Stimulated activated CD8-positive, alpha-beta memory T cell treated with anti-CD3 and anti-CD28 coated beads, Interleukin-7, amount 100 ng/mL, for 24 hours (primary cell): ENCODE measurements around the gene INKA2.
"Not testable (repeated sequence)": the region's sequence is repeated elsewhere in the genome, so short reads cannot be mapped to it uniquely, and the experiment has no call there.

Experiments
- DNase-seq: peaks from one replicate; pipeline ENCODE4 v3.0.0-alpha.2; 2020; ENCODE audit warnings: low read depth

INKA2 gene

DNA sequence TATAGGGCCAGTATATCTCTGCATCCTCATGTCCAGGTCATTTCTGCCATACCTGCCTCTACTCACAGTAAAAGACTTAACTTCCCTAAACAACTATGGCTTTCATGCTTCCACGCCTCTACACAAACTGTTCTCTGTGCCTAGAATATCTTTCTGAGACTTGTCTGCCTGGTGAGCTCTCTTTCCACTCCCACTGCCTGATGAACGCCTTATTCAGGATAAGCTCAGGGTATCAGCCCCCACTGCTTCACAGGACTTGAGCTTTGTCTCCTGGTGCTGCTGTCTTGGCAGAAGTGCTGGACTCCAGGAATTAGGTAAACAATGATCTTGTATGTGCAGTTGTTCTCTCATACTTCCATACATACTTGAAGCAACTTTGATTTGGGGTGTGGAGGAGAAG is 11.7 kb upstream of the INKA2 start:
- DNase-seq, result no peak

DNA sequence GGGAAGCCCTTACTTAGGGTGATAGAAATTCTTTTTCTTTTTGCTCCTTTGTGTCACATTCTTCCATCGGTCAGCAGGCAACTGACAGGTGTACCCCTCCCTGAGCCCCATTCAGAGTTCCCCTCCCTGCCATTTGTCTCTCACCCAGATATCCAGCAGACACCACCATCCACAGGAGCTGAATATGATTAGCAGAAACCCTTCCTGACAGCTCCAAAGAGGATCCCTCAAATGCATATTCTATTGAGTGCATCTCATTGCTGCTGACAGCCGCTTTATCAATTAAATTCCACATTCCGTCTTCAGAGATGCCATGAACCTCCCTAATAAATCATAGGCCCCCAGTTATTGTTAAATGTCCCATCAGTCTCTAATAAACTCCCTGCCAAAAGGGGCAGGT is 10.4 kb upstream of the INKA2 start:
- DNase-seq, result no peak

DNA sequence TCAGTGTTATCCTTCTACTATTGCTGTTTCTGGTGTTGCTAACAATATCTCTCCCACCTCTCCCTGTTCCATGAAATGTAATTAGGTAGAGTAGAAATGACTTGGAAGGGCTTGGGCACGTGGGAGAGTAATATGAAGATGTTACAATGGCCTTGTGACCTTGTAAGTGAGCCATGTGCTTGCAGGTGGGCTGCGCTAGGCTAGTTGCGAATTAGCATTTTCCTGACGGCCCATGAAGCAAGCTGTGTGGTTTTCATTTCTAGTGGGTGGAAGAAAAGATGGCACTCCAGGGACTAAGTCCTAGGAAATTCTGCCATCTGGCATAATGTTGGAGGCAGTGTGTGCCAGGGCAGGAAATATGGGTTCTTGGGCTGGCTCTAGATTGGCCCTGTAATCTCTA is 8.8 kb upstream of the INKA2 start:
- DNase-seq, result no peak

DNA sequence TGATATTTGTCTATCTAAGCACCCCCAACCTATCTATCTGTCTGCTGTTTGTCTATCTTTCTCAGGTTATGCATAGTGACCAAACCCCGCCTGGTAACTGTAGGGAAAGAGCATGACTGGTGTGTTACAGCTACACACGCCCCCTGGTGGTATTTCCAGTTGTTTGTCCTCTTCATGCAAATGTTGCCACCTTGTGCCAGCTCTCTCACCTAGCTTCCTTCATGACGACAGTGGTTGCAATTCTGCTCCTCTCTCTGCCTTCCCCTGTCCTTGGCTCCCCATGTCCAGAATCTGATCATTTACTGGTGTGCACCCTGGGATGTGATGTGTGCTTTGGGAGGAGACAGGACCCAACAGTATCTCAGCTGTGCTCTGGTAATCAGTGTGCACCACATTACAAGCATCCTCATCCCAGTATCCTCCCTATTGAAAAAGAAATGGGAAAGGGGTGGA is 8.1 kb upstream of the INKA2 start:
- no peak for DNase-seq

DNA sequence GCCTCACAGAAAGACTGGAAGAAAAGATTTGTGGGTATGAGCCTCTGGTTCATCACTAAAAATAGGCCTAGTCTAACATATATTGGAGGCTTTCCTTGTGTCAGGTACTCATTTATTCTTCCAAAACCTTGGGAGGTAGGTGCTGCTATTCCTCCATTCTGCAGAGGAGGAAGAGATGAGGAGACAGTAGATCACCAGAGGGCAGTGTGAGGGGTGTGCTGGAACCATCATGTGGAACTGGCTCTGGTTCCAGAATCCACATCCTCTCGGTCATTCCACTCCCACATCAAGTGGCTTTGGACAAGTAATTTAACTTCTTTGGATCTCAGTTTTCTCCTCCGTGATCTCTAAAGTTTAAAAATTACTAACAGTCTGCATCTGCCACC is 7.4 kb upstream of the INKA2 start:
- DNase-seq, result no peak

DNA sequence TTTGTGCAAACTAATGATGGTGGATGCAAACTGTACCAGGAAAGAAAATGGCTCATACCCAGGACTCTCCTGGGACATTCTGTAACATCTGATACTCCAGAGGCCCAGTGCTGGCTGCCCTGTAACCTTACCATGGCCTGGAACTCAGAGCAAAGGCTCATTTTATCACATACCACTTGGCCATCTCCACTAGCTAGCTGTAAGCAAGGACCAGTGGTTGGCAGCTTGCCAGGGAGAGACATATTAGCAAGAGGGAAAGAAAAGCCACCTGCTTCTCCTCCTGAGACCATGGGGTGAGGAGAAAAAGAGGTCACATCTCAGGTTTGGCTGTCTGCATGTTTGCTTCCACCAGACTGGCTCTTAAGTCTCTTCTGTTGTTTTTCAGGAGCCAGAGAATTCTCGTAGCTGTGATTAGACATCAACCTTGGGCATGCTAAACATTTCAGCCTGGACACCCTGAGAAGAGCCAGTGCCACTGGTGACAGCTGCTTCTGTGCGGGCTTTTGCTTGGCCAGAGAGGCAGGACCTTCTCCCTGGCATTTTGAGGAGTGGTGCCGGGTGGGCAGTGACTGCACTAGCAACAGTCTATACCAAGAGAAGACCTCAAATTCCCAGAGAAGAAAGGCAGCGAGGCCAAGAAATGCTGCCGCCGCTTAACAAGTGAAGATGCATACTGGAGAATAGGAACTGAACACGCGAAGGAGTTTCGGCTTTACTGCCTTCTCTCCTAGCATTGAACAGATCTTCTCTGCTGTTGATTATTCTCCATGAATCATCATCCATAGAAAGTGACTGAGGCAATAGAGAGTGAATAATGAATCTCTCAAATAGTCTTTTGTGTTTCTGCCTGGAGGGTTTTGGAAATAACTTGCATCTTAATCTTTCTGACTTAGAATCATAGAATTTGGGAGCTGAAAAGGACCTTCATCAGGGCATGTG is 6.7 kb upstream of the INKA2 start:
- no peak for DNase-seq

DNA sequence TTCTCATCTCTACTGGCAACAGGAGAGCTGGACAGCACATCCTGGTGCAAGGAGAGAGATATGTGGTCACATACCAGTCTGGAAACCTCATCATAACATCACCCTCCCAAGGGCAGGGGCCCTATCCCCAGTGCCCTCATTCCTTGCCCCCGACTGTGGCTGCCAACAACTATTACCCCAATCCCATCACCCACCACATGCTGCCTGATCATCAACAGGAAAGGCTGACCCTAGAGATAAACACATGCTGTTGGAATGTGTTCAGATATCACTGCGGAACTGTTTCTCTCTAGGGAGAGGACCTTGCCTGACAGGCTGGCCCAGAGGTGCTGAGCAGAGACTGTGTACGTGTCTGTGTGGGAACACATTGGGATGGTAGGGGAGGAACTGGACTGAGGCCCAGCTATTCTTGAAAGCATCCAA is 4.5 kb upstream of the INKA2 start:
- DNase-seq, result no peak

DNA sequence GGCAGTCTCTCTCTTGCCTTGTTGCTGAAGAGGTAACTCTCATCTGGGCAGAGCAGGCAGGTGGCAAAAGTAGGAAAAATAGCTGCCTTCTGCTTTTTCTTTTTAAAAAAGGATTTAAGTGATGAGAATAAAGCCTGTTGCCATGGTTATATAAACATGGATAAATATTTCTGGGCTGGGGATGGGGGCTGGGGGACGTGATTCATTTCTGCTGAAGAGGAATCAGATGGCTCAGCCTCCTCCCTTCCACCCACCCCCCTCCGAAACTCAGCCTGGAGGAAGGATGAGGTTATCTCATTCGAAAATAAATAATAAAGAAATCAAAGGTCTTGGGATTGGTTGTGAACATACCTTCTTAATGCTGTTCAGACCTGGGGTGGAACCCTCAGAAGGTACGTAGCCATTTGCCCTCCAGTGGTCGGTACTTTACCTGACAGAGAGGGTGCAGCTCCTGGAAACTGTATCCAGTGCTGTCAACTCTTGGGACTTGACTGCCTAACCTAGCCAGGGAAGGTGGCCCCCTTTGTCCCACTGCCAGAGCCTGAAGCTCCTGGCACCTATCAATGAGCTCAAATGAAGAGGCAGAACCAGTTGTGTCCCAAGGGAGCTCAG is 3.8 kb upstream of the INKA2 start:
- no peak for DNase-seq

DNA sequence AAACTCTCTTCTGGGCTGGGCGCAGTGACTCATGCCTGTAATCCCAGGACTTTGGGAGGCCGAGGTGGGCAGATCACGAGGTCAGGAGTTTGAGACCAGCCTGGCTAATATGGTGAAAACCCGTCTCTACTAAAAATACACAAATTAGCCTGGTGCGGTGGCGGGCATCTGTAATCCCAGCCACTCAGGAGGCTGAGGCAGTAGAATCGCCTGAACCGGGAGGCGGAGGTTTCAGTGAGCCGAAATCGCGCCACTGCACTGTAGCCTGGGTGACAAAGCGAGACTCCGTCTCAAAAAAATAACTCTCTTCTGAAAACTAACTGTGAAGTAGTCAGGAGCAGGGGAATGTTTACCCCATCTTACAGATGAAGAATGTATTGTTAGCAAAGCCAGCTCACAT is 3.1 kb upstream of the INKA2 start:
- not testable (repeated sequence) for DNase-seq

DNA sequence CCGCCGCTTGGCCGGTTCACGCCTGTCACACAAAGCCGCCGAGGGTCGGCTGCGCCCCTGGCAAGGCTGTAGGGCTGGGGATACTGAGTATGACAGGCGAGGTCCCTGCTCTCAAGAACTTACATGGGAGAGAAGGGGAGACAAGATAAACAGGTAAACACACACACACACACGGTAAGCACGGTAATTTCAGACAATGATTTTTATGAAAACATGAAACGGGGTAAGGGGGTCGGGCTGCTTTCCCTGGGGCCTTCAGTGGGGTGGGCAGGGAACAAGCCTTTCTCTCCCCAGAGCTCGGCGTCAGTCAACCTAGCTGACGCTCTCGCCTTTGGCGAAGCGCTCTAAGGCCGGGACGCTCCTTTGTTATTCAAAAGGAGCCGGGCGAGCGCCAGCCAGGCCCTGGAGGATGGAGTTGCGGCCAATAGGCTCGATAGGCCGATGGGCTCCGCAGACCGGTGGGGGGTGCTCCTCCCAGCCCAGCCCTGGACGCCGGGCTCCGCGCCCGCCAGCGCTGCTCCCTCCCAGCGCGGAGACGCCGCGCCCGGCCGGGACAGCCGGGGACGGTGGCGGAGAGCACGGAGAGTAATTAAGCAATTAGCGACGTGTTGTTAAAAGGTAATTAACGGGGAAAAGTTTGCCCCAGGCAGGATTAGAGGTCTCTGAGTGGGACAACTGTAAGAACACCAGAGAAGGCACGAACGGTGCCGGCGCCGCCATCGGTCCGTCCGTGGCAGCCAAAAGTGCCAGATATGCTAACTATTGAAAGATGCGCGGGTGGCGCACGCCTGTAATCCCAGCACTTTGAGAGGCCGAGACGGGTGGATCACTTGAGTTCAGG is 950 bp upstream of the INKA2 start:
- DNase-seq, result no peak

DNA sequence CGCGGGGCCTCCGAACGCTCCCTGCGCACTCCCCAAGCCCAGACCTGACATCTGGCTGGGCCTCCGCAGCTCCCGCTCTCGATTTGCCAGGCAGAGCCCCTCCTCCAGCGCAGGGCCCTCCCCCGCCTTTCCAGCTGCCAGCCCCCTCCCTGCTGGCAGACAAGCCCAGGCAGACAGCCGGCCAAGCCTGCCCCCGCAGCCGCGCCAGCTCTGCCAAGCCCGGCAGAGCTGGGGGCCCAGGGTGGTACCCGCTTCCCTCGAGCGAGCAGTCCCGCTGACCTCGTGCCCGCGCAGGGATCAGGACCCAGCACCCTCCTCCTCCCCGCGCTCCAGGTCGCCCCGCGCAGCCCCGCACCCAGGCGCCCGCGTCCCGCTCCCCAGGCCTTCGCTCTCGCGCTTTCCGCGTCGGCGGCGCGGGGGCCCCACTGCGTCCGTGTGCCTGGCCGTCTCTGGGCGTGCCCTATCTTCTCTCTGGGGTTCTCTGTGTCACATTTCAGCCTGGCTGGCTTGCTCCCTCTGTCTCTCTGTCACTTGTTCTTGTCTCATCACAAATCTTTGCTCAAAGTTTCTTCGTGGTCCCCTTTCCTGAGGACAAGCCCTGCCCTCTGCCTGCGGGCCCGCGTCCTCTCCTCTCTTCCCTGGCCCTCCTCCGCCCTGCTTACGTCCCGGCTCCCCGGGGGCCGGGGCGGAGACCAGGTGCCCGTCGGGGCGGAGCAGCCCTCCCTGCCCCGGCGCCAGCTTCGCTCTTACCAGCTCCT is 580 bp downstream of the INKA2 start:
- DNase-seq, result no peak

DNA sequence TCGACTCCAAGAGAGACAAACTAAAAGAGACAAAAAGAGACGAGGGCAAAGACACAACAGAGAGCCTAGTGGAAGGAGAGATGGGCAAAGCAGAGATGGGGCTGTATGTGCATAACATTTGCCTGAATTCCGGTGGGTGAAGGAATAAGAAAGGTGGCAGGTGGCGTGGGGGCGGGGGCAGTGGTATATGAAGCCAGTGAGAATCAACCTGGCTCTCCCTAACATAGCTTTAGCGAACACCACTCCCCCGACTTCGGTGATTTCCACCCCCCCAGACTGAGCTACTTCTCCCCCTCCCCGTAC is 1.1 kb downstream of the INKA2 start:
- DNase-seq, result no peak

DNA sequence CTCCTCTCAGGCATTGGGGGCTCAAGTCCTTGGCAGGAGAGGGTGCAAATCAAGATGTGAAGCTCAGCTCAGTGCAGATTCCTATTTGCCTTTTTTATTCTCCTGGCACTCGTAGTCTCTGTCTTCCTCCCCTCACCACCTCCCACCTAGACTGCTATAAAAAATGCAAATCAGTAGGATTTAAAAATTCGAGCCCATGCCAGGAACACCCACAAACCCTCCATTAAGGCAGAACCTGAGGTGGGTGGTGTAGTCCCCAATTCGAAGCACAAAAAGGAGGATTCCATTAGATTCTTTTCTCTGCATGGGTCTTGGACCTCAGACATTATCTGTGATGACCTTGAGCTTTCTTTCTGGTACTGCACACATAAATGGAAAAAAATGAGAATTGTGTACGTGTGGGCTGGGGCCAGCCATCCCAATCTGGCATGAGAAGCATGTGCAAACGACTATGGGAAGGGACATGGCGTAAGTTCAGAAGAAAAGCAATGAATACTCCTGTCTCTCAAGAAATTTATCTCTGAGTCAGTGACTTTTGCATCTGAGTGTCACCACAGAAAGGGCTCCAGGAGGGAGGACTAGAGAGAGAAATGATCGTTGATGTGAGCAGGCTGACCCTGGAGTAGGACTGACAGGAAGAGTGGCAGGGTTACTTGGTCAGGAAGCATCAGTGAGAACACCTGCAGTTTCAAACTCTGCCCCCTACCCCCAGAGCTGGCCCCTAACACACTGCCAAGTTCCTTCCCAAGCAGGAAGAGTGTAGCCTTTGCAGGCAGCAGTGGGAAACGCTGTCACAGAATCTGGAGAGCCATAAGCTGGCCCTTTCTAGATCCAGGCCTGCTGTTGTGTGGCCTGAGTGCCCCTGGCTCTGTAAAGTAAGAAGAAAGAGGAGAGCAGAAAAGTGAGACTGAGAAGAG is 1.7 kb downstream of the INKA2 start:
- DNase-seq, result no peak

DNA sequence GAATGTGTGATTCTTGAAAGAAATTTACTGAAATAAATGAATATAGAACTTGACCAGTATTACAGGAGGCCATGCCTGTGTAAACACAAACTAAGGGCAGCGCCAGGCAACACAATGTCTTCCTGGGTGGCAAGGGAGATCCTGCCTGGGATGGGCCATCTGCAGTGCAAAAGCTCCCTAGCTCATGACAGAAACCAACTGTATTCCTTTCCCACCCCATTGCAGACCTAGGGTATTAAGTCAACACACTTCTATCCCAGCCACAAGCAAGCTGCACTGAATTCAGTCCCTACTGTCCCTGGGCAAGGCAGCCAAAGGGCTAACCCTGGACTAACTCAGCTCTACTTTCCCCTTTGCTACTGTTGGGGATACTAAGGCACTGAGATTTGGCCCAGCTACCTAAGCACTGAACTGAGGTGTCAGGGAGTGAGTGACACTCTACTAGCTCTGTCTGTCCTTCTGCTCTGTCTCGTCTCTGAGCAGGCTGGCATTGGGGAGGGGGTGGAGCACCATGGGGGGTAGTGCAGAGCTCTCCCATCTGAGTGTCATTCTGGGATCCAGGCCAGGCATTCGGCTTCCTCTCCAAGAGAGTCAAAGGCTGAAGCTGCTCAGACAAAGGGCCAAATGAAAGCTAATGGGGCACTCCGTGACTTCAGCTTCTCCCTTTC is 2.5 kb downstream of the INKA2 start:
- no peak for DNase-seq

DNA sequence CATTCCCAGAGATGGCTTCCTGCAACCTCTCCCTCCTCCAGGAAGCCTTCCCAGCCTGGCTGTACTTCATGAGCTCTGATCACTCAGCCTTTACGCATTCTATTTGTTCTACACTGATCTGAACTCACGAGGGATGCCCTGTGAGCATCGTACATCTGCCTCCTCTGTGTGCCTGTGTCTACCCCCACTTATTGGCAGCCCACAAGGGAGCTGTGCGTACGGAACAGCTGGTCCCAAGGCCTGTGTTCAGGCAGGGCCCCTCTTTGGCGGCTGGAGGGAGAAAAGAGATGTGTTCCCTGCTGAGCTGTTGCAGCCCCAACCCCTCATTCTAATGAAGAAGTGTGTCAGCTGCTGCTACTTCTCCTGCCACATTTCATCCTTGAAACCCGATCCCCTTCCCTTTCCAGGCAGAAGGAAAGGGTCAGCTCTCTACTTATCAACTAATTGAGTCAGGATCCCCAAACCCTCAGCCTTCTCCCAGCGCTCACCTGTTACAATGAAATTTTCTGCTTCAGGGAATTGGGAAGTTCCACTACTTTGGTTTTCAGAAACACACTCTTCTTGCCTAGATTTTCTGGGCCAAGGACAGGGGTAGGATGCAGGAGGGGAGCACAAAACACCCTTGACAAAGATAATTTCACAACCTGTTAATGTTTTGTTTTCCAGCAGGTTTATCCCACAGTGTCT is 3.2 kb downstream of the INKA2 start:
- DNase-seq, result no peak

DNA sequence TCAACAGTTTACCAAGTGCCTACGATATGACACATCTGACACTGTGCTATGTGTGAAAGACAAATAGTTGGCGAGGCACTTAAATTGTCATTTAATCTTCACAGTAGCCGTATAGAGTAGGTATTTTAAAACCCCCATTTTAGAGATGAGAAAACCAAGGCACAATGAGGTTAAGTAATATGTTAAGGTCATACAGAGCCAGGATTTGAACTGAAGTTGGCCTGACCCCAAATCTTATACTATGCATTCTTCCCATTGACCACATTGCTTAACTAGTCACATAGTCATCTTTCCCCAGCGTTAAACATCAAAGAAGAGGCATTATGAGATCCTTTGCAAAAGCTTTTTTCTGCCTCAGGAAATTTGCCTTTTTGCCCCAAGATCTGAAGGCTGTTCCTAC is 3.9 kb downstream of the INKA2 start:
- DNase-seq, result no peak

DNA sequence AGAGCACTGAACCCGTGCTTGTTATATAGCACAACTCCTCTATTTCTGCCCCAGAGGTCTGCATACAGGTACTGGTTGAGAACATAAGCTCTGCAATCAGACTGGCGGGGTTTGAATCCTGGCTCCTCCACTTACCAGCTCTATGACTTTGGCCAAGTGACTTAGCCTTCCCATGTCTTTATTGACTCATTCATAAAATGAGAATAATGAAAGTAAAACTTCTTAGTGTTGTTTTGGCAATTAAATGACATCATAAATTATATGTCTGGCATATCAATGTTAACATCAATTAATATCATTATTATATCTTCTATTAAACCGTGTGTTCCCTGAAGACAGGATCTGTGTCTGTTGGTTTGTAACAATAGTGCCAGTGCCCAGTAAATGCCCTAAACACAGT is 4.3 kb downstream of the INKA2 start:
- no peak for DNase-seq

DNA sequence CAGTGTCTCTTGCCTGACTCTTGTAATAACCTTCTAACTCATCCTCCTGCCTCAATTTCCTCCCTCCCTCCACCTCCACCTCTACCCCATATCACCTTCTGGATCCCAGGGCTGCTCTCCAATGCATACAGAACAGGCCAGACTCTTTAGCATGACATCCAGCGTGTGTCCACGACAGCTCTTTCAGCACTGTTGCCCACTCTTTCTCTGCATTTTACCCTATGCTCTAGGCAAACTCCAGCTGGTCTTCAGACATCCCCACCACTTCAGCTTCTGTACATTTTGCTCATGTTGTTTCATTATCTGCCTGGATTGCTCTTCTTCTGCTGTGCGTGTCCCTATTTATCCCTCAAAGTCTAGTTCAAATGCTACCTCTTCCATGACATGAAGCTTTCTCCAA is 4.8 kb downstream of the INKA2 start:
- no peak for DNase-seq

DNA sequence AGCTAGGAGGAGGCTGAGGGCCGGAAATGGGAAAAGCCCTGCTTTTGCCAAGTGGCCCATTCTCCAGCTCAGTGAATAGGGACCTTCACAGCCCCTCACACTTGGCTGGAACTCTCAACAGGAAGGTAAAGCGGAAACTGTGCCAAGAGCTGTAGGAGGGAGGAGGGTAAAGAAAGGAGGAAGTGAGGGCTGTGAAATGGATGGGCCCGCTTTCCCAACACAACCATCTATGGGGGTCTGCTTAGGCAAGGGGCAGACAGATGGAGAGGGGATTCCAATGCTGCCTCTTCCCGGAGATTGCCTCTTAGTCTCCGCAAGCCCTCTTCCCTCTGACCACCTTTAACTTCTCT is 5.2 kb downstream of the INKA2 start:
- no peak for DNase-seq
